SIG-M5 (cell line): Measurements from ENCODE around the gene LRRN3.

Source experiments
- DNase-seq: peaks from one replicate; lab custom pipeline; 2025; lab: John Stamatoyannopoulos, UW

LRRN3 gene

GRCh38 chr7:111080495-111081105, 10.3 kb upstream of the LRRN3 start:
- no peak for DNase-seq

GRCh38 chr7:111081546-111082267, 9.2 kb upstream of the LRRN3 start:
- DNase-seq: no peak

DNA sequence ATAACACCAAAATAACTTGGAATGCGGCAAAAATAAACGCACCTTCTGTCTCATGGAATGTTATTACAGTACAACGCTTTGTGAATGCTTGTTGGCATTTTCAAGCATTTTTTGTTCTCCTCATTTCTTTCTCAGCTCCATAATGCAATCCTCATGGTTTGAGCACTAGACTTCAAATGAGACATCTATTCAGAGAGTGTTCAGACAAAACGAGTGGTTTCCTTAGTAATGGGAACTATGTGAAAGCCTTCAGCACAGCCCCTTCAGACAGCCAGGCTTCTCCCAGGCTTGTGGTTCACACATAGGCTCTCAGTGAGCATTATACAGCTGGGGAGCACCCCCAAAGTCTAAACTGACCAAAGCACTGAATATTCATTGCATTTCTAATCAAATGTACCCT, 8.6 kb upstream of the LRRN3 start:
- DNase-seq: no peak

GRCh38 chr7:111083413-111083812, 7.5 kb upstream of the LRRN3 start:
- DNase-seq: peak; percentile 35

- no peak for DNase-seq
These were observed 5.6 kb upstream of the LRRN3 start for GRCh38 chr7:111085356-111085755.

- DNase-seq: no peak
These were observed 4.4 kb upstream of the LRRN3 start for GRCh38 chr7:111086532-111086931.

- no peak for DNase-seq
These were observed 2.6 kb upstream of the LRRN3 start for GRCh38 chr7:111088328-111088727.

DNA sequence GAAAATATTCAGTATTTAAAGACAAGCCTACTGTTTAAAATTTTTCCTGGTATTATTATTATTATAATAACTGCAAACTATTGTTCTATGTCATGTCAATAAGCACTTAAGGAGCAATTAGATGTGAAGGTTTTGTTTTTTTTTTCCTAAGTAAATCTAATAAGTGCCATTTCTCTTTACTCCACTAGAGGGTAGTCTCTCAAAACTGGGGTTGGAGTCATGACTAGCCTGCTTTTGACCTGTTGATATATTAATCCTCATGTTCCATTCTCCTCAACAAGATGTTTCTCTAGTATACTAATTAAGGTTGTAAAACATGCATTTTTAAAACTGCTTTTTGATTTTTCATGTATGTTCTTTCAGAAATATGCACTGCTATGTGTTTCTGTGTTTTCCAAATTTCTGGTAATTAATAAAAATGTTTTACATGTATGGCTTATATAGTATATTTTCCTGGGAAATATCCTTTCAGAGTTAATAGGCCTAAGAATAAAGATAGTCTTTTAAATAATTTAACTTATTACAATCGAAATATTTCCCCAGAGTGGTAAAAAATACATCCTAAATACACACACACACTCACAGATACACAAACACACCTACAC, 1.0 kb upstream of the LRRN3 start:
- no peak for DNase-seq

DNA sequence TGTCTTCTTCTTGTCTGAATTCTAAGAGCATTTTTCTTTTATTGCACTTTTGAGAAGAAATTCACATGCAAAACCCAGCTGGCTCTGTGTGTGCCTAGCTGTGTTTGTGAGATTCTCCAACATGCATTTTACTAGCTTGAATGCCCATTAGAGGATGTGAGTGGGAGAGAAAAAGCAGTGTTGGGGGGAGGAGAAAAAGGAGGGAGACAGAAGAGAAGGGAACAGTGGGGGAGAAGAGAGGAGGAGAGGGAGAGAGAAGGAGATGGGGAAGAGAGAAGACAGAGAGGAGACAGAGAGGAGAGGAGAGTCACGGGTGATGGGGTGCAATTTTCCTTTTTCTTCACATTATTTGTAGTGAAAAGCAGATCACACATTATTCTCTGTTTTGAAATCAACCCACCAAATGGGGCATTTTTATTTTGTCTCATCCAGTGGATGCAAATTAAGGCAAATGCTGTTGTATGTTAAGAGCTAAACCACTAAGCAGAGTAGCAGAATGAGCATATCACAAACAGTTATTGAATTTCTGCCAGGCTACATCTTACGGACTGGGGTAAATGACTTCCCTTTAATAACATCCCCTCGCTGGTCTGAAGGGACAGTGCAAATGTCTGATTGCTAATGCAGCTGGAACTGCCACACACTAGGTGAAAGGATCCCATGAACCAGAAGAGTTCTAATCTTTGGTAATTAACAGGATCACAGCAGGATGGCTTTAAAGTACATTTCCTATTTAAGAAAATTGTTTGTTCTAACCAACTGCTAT, 849 bp downstream of the LRRN3 start:
- no peak for DNase-seq

DNA sequence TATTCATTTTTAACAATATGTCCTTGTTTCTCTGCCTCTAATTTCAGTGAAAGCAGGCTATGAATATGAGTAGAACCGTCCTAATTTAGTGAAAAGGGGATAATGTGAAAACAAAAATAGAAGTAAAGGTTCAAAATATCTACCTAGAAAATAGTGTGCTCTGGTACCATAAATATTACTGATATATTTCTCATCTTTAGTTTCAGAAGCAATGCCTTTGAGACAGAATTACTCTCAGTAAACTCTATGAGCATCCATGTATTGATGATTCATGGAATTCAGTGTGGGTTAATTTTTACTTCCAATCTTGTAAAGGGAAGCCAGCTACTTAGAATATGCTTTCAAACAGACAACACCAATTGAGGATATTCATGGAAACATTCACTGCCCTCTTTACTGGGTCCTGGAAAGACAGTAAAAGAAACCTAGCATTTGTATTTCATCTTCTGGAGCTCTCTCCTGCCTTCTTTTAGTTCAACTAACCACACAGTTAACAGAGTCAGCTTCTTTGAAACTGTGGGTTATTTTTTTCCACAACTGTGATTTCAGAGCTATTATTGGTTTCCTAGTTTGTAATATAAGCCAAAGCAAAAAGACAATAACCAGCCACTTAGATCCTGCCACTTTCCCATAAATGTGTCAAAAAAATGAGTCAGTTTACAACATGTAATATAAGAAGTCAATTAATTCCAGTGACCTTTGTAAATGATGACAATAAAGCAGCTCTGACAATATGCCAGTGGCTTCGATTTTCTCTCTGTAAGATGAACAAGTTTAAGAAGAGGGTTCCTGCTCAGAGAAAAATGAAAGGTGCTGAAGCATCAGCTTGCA, 1.7 kb downstream of the LRRN3 start:
- no peak for DNase-seq

GRCh38 chr7:111093496-111093895, 2.6 kb downstream of the LRRN3 start:
- DNase-seq: no peak

DNA sequence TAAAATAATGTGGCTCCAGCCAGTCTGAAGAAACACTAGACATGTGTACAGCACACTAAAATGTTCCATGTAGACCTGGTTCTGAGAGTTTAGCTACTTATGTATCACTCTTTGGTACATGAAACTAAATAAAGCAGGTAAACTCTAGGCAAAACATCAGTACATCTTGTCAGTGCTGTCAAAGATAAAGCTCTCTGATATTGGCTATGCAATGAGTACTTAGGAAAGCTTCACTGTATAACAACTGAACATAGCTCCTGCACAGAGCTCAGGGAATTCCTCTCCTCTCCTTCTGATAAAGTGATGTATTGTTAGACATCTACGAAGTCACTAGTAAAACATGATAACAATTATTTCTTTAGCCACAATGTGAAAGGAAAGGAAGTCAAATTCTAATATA, 3.5 kb downstream of the LRRN3 start:
- no peak for DNase-seq

- DNase-seq: no peak
These were observed 6.1 kb downstream of the LRRN3 start for GRCh38 chr7:111096997-111097396.

DNA sequence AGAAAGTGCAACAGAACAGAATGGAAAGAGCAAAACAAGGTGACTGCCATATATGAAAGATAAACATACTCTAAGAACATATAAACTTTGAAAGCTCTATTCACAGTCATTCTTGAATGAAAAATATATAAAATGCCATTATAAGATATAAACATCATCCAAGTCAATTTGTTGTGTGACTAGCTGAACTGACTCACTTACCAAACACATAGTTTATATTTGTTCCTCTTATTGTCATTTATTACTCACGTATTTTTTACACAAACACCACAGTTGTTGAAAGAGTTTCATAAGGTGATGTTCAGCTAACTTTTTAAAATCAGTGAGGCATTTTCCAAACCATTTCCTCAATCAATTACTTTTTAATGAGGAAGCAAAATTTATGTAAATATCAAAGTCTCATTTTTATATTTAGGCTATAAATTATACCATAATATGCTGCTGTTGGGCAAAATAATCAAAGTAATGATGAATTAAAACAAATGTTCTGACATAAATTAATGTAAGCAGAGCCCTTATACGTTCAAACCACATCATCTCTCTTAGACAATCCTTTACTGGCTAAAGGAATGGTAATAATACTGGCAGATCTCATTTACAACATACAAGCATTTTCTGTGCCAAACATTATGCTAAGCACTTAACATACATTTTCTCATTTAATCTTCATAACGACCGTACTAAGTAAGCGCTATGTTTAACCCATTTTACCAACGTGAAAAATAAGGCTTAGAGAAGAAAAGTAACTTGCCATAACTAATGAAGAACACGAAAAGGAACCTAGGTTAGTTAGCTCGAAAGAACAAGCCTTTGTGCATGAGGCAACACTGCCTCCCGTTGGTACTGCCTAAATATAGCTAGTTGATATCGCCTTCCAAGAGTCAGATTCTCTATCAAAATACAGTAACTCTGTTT, 7.3 kb downstream of the LRRN3 start:
- no peak for DNase-seq

GRCh38 chr7:111098926-111099250, 8.0 kb downstream of the LRRN3 start:
- no peak for DNase-seq

- no peak for DNase-seq
These were observed 11.1 kb downstream of the LRRN3 start for GRCh38 chr7:111101856-111102646.

DNA sequence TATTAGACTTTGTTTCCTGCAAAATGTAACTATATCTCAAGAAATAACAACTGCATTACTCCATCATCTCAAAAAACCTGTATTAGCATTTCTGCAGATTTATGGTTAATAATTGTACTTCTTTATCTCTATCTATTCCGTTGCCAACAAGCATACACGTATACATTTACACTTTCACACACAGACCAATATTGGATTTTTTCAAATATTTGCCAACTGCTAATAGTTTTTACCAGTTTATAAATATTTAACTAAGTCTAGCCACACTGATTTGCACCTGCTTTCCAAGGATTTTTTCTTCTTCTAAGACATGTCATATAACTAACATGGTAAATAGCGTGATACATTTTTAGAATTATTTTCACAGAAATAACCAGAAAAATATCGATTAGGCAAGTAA, 12.2 kb downstream of the LRRN3 start:
- no peak for DNase-seq

DNA sequence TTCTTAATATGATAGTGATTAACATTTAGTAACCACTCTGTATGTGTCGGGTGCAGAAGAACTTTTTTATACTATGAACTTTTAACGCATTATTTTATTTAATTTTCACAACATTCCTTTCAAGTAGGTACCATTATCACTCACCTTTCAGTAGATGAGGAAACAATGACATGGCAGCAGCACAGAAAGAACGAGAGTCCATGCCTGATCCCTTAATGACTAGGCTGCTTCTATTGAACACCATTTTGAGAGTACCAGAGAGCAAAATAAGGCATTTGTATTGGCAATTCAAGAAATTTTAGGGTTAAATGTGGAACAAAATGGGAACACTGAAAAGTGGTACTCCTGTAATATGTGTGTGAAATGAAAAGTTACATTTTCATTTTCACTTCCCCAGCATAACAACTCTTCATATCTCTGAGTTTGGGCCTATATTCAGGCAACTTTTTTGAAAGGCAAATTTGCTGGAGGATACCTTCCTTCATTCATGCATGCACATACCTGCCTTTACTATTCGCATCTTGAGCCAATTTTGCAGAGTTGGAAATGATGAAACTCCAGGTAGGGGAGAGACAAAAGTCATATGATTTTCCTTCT, 12.8 kb downstream of the LRRN3 start:
- DNase-seq: no peak

DNA sequence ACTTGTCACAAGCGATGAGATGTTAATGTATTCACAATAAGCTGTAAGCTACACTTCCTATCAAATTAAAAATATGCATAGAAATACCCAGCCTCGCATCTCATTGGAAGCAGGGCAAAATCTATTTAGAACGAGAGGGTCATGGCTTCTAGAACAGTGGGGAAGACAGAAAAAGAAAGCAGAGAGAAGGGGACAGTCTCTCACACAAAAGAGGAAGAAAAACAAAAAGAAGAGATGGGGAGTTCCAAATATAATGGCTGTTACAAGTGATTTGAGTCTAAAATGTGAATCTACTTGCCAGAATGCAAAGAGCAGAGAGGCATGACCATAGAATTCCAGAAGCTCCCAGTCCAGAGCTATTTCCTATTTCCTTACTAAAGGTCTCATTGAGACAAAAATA, 13.8 kb downstream of the LRRN3 start:
- no peak for DNase-seq

DNA sequence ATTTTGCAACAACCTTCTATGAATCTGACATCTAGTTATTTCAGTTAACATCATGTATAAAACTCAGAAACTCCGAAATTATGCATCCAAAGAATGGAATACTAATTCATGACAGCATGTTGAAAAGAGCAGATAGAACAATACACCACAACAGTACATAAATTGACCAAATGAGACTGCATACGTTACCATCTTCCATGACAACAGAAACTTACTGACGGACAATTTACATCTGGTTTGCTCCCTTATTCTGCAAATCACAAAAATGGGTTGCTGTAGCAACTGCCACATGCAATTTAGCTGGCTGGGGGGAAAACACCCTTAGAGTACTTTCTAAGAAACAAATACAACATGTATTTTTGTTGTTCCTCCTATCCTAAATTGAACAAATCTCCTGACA, 14.3 kb downstream of the LRRN3 start:
- DNase-seq: no peak
